ENCODE measurements around the gene PI4KA. TPM values are rescaled to one million over a fixed set of nuclear protein-coding genes. Genes with fewer than 3 reads are reported as not detected.
"Not testable (repeated sequence)": the region's sequence is repeated elsewhere in the genome, so short reads cannot be mapped to it uniquely, and the experiment has no call there.

Gene PI4KA
- polyA plus RNA-seq, 3 donors from 2014 or later: 31.5 to 80.0 (median 33.7) TPM

DNA sequence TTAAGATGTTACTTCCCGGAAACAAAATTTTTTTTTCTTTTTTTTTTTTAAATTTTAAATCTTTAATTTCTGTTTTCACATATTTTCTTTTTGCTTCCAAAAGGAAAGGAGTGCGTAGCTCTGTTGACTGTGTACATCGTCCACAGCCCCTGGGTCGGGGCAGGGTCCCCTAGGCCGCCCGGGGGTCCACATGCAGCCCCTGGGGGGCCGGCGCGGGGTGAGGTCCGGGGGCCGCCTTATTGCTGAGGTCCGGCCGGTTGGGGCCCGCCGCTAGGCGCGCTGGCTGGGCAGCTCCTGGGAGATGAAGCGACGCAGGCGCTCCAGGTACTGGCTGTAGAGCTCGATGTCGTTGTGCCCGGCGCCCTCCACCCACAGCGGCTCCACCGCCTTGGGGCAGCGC lies 191.1 kb downstream of the PI4KA start:
- peaks cover 8 to 11% (median 8%) of the 10 kb centered on the region in 3 donors for H3K36me3 Mint-ChIP-seq
- not testable (repeated sequence) for H3K4me1 Mint-ChIP-seq; H3K4me3 Mint-ChIP-seq; H3K27me3 Mint-ChIP-seq (ENCODE audit: low read depth in 3 of 3); DNase-seq; H3K27ac Mint-ChIP-seq
- H3K9me3 Mint-ChIP-seq: peaks cover 5 to 12% (median 8%) of the 10 kb centered on the region in 6 donors

DNA sequence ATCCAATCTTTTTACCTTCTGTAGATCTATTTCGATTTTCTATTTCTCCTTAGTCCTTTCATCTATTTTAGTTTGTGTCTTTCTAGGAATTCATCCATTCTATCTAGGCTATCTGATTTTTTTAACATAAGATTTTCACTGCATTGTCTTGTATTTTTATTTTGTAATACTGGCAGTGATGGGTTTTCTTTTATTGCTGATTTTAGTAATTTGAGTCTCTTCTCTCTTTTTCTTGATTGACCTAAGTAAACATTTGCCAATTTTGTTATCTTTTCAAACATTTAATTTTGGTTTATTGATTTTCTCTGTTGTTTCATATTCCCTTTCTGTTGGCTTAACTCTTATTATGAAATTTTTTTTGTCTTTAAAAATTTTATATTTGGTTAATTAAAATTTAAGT lies 192.1 kb downstream of the PI4KA start:
- no peaks in the 10 kb centered on the region for H3K4me1 Mint-ChIP-seq
- H3K4me3 Mint-ChIP-seq: no peak overlapping the region
- peaks cover 4 to 11% (median 7%) of the 10 kb centered on the region in 3 donors for H3K27me3 Mint-ChIP-seq (ENCODE audit: low read depth in 3 of 3)
- no peak for DNase-seq
- peaks cover 6 to 13% (median 8%) of the 10 kb centered on the region in 6 donors for H3K9me3 Mint-ChIP-seq
- no peak overlapping the region for H3K27ac Mint-ChIP-seq
- H3K36me3 Mint-ChIP-seq: peaks cover 8 to 11% (median 8%) of the 10 kb centered on the region in 3 donors

DNA sequence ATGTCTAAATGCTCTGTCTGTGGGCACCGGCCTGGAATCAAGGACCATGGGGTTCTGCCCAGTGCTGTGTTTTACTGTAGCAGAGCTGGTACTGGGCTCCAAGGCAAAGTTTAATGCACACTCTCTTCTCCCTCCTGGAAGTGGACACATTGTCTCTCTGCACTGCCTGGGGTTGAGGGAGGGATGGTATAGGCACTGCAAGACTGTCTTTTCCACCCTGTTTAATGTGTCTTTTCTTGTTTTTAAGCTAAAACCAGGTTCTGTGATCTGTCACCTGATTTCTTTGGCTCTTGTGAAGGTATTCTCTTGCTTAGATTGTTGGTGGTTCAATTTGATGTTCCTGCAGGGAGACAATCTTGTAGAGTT lies 194.0 kb downstream of the PI4KA start:
- no peak for DNase-seq
- Mint-ChIP-seq H3K27me3 (ENCODE audit: low read depth in 3 of 3) (peaks cover 2 to 19% (median 12%) of the 10 kb centered on the region in 3 donors), H3K36me3 (peaks cover 8 to 11% (median 8%) of the 10 kb centered on the region in 3 donors), H3K9me3 (peaks cover 6 to 13% (median 8%) of the 10 kb centered on the region in 6 donors), H3K4me3 (no peak overlapping the region), H3K4me1 (no peaks in the 10 kb centered on the region), H3K27ac (no peak overlapping the region)

GRCh38 chr22:20663941-20664593 lies 194.5 kb downstream of the PI4KA start:
- Mint-ChIP-seq H3K27ac (no peak overlapping the region), H3K4me3 (no peak overlapping the region), H3K27me3 (ENCODE audit: low read depth in 3 of 3) (peaks cover 2 to 19% (median 14%) of the 10 kb centered on the region in 3 donors), H3K36me3 (peaks cover 8 to 11% (median 8%) of the 10 kb centered on the region in 3 donors), H3K9me3 (peaks cover 6 to 13% (median 8%) of the 10 kb centered on the region in 6 donors), H3K4me1 (no peaks in the 10 kb centered on the region)
- DNase-seq: no peak

DNA sequence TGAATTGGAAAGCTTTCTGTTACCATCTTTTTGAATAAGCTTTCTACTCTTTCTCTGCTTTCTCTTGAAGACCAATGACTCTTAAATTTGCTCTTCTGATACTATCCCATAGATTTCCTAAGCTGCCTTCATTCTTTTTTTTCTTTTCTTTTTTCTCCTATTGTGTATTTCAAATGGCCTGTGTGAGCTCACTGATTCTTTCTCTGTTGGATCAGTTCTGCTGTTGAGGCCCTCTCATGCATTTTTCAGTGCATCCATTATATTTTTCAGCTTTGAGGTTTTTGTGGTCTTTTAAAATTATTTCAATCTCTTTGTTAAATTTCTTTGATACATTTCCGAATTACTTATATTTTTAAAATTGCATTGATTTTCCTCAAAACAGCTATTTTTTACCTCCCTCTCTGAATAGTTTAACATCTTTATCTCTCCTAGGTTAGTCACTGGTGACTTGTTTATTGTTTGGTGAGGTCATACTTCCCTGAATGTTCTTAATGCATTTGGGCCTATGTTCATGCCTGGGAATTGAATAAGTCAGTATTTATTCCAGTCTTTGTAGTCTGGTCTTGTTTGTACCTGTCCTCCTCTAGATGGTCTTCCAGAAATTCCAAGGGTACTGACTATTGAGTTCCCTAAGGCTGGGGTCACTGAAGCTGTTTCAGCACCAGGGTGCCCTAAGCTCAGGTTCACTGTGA lies 195.3 kb downstream of the PI4KA start:
- no peak overlapping the region for H3K4me3 Mint-ChIP-seq
- H3K36me3 Mint-ChIP-seq: peaks cover 8 to 11% (median 8%) of the 10 kb centered on the region in 3 donors
- no peak overlapping the region for H3K27ac Mint-ChIP-seq
- DNase-seq: no peak
- H3K9me3 Mint-ChIP-seq: peaks cover 6 to 13% (median 8%) of the 10 kb centered on the region in 6 donors
- no peaks in the 10 kb centered on the region for H3K4me1 Mint-ChIP-seq
- H3K27me3 Mint-ChIP-seq (ENCODE audit: low read depth in 3 of 3): peaks cover 2 to 19% (median 14%) of the 10 kb centered on the region in 3 donors

GRCh38 chr22:20662524-20663036 lies 196.0 kb downstream of the PI4KA start:
- not testable (repeated sequence) for DNase-seq, H3K27ac Mint-ChIP-seq

DNA sequence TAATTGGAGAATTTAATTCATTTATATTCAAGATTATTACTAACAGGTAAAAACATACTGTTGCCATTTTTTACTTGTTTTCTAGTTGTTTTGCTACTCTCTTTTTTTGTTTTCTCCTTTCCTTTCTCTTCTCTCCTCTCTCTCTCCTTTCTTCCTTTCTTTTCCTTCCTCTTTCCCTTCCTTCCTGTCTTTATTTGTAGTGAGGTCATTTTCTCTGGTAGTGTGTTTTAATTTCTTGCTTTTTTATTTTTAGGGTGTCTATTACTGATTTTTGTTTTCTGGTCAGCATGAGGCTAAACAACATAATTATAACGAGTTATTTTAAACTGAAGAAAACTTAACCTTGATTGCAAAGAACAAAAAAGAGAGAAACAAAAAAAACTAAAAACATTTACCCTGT lies 197.1 kb downstream of the PI4KA start:
- H3K4me3 Mint-ChIP-seq: no peak overlapping the region
- H3K27ac Mint-ChIP-seq: no peak overlapping the region
- no peak for DNase-seq
- H3K27me3 Mint-ChIP-seq (ENCODE audit: low read depth in 3 of 3): peaks cover 2 to 19% (median 15%) of the 10 kb centered on the region in 3 donors
- H3K9me3 Mint-ChIP-seq: peaks cover 6 to 13% (median 8%) of the 10 kb centered on the region in 6 donors
- peaks cover 0 to 11% of the 10 kb centered on the region in 2 donors for H3K4me1 Mint-ChIP-seq
- H3K36me3 Mint-ChIP-seq: peaks cover 8 to 11% (median 8%) of the 10 kb centered on the region in 3 donors

More at GRCh38 chr22:20662524-20663036, 196.0 kb downstream of the PI4KA start:
- peak overlapping the region in 1 of 5 donors; percentile 13 for H3K4me3 Mint-ChIP-seq
- H3K27me3 Mint-ChIP-seq (ENCODE audit: low read depth in 3 of 3): peaks cover 2 to 19% (median 14%) of the 10 kb centered on the region in 3 donors
- peaks cover 6 to 13% (median 8%) of the 10 kb centered on the region in 6 donors for H3K9me3 Mint-ChIP-seq
- H3K36me3 Mint-ChIP-seq: peaks cover 8 to 11% (median 8%) of the 10 kb centered on the region in 3 donors
- H3K4me1 Mint-ChIP-seq: not testable (repeated sequence)

- peaks cover 0 to 11% of the 10 kb centered on the region in 2 donors for H3K4me1 Mint-ChIP-seq
- DNase-seq: no peak
- H3K27me3 Mint-ChIP-seq (ENCODE audit: low read depth in 3 of 3): peaks cover 2 to 19% (median 15%) of the 10 kb centered on the region in 3 donors
- peaks cover 6 to 13% (median 8%) of the 10 kb centered on the region in 6 donors for H3K9me3 Mint-ChIP-seq
- H3K36me3 Mint-ChIP-seq: peaks cover 8 to 11% (median 8%) of the 10 kb centered on the region in 3 donors
- H3K27ac Mint-ChIP-seq: no peak overlapping the region
- no peak overlapping the region for H3K4me3 Mint-ChIP-seq
Measured at GRCh38 chr22:20660441-20661054, 198.1 kb downstream of the PI4KA start.

DNA sequence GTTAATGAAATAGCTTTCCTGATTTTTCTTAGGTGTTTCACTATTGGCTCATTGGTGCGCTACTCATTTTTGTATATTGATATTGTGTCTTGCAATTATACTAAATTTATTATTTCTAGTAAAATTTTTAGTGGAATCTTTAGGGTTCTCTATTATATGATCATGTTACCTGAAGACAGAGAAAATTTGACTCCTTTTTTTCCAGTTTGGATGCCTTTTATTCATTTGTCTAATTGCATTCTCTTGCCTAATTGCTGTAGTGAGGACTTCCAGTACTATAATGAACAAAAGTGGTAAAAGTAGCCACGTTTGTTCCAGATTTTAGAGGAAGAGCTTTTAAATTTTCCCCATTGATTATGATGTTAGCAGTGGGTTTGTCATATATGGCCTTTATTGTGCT lies 198.7 kb downstream of the PI4KA start:
- no peak overlapping the region for H3K27ac Mint-ChIP-seq
- H3K4me1 Mint-ChIP-seq: peaks cover 0 to 11% of the 10 kb centered on the region in 2 donors
- H3K4me3 Mint-ChIP-seq: no peak overlapping the region
- H3K27me3 Mint-ChIP-seq (ENCODE audit: low read depth in 3 of 3): peaks cover 2 to 18% (median 15%) of the 10 kb centered on the region in 3 donors
- H3K36me3 Mint-ChIP-seq: peaks cover 8 to 11% (median 8%) of the 10 kb centered on the region in 3 donors
- DNase-seq: no peak
- peaks cover 6 to 13% (median 8%) of the 10 kb centered on the region in 6 donors for H3K9me3 Mint-ChIP-seq

- H3K27ac Mint-ChIP-seq: no peak overlapping the region
- peaks cover 6 to 13% (median 8%) of the 10 kb centered on the region in 6 donors for H3K9me3 Mint-ChIP-seq
- H3K36me3 Mint-ChIP-seq: peaks cover 8% of the 10 kb centered on the region in 3 donors
- no peak overlapping the region for H3K4me3 Mint-ChIP-seq
- DNase-seq: no peak
- peaks cover 0 to 11% of the 10 kb centered on the region in 2 donors for H3K4me1 Mint-ChIP-seq
- H3K27me3 Mint-ChIP-seq (ENCODE audit: low read depth in 3 of 3): peaks cover 2 to 15% (median 13%) of the 10 kb centered on the region in 3 donors
Measured at GRCh38 chr22:20659258-20659657, 199.4 kb downstream of the PI4KA start.

DNA sequence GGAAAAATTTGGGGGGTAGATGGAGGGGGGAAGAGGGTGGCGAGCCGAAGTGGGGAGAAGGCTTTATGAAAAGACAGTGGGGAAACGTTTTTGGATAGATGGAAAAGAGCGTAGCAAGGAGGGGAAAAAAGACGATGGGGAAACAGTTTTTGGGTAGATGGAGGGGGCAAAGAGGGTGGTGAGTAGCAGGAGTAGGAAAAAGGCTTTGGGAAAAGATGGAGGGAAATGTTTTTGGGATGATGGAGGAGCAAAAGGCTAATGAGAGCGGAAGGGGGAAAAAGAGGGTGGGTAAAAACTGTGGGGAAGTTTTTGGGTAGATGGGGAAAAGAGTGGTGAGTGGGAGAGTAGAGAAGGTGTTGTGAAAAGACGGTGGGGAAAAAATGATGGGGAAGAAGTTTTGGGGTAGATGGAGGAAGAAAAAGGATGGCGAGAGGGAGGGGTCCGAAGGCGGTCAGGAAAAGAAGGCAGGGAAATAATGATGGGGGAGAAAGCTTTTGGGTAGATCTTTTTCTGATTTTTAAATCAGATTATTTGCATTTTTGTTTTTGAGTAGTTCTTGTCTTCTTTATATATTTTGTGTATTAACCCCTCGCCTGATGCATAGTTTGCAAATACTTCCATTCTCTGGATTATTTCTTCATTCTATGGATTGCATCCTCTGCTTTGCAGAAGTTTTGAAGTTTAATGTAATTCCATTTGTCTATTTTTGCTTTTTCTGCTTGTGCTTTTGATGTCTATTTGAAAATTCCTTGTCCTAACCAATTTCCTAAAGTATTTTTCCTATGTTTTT lies 200.0 kb downstream of the PI4KA start:
- no peak for DNase-seq
- Mint-ChIP-seq H3K27ac (no peak overlapping the region), H3K4me1 (peaks cover 0 to 11% of the 10 kb centered on the region in 2 donors), H3K27me3 (ENCODE audit: low read depth in 3 of 3) (peaks cover 2 to 14% (median 13%) of the 10 kb centered on the region in 3 donors), H3K4me3 (no peak overlapping the region), H3K36me3 (peaks cover 7 to 8% (median 7%) of the 10 kb centered on the region in 3 donors), H3K9me3 (peaks cover 6 to 11% (median 7%) of the 10 kb centered on the region in 6 donors)

GRCh38 chr22:20657963-20658362 lies 200.6 kb downstream of the PI4KA start:
- Mint-ChIP-seq H3K9me3 (peaks cover under 1 to 5% (median 1%) of the 10 kb centered on the region in 6 donors), H3K27ac (no peak overlapping the region), H3K36me3 (peaks cover under 1 to 1% (median under 1%) of the 10 kb centered on the region in 3 donors), H3K4me1 (peaks cover 0 to 11% of the 10 kb centered on the region in 2 donors), H3K27me3 (ENCODE audit: low read depth in 3 of 3) (peaks cover 2 to 11% (median 10%) of the 10 kb centered on the region in 3 donors), H3K4me3 (no peak overlapping the region)
- no peak for DNase-seq

Measured in immature natural killer cell (primary cell).